GM06990 (cell line): ENCODE results near the gene SETX.

ENCODE experiments used
- DNase-seq: peaks from one replicate; pipeline ENCODE4 v3.0.0-alpha.2; 2011; ENCODE audit not compliant: insufficient read length; ENCODE audit errors: extremely low read depth
- H3K27me3 ChIP-seq: replicated peaks from 2 replicates; pipeline ENCODE4 v1.6.0; 2011; ENCODE audit warnings: low read length; ENCODE audit not compliant: control insufficient read depth, insufficient read depth
- H3K36me3 ChIP-seq: 2 replicates; pipeline ENCODE4 v1.5.1; 2011; ENCODE audit warnings: low read length; ENCODE audit not compliant: control insufficient read depth, insufficient read depth
- H3K4me3 ChIP-seq: replicated peaks from 2 replicates; pipeline ENCODE4 v1.5.1; 2011; ENCODE audit warnings: low read depth, mild to moderate bottlenecking, control low read depth, low read length
- CTCF ChIP-seq: IDR thresholded peaks from 2 replicates; pipeline ENCODE4 v1.5.1; 2011; ENCODE audit warnings: low read length, control low read depth, mild to moderate bottlenecking, inconsistent platforms; ENCODE audit not compliant: insufficient read depth, poor library complexity, severe bottlenecking

Gene SETX

GRCh38 chr9:132372177-132373095 is 17.6 kb upstream of the SETX start:
- no peak for DNase-seq
- Histone ChIP-seq H3K27me3 (no peaks in the 10 kb centered on the region), H3K4me3 (no peak overlapping the region), H3K36me3 (peaks cover 8% of the 10 kb centered on the region)
- TF ChIP-seq CTCF = no peak

- TF ChIP-seq CTCF = no peak
- H3K27me3 ChIP-seq = no peaks in the 10 kb centered on the region
- H3K4me3 ChIP-seq = no peak overlapping the region
- DNase-seq = no peak
- no peaks in the 10 kb centered on the region for H3K36me3 ChIP-seq
Measured at GRCh38 chr9:132370592-132370991, 15.8 kb upstream of the SETX start.

GRCh38 chr9:132369421-132369820 is 14.6 kb upstream of the SETX start:
- H3K36me3 ChIP-seq = no peaks in the 10 kb centered on the region
- no peak overlapping the region for H3K4me3 ChIP-seq
- no peak for TF ChIP-seq CTCF

GRCh38 chr9:132367613-132368313 is 13.0 kb upstream of the SETX start:
- H3K4me3 ChIP-seq = no peak overlapping the region
- TF ChIP-seq CTCF = no peak
- no peaks in the 10 kb centered on the region for H3K27me3 ChIP-seq
- no peak for DNase-seq
- H3K36me3 ChIP-seq = no peaks in the 10 kb centered on the region

More at GRCh38 chr9:132369421-132369820, 14.6 kb upstream of the SETX start:
- no peaks in the 10 kb centered on the region for H3K27me3 ChIP-seq
- DNase-seq = no peak

- no peak for DNase-seq
- no peaks in the 10 kb centered on the region for H3K36me3 ChIP-seq
- H3K27me3 ChIP-seq = no peaks in the 10 kb centered on the region
- H3K4me3 ChIP-seq = no peak overlapping the region
- TF ChIP-seq CTCF = no peak
Measured at GRCh38 chr9:132366481-132366880, 11.7 kb upstream of the SETX start.
